CD4-positive, alpha-beta T cell treated with Interferon gamma for 1 hour (primary cell): ENCODE results near the gene SLCO2B1.

Experiments
- DNase-seq: peaks from one replicate; pipeline ENCODE4 v3.0.0-alpha.2; 2020

The SLCO2B1 gene

GRCh38 chr11:75195167-75195962 is 44.5 kb downstream of the SLCO2B1 start:
- DNase-seq: no peak

- DNase-seq: no peak
Measured at GRCh38 chr11:75196426-75196825, 45.5 kb downstream of the SLCO2B1 start.

- DNase-seq: no peak
Measured at GRCh38 chr11:75197512-75198277, 46.8 kb downstream of the SLCO2B1 start.

- no peak for DNase-seq
Measured at GRCh38 chr11:75198278-75198973, 47.5 kb downstream of the SLCO2B1 start.

- DNase-seq: no peak
Measured at GRCh38 chr11:75199412-75199955, 48.6 kb downstream of the SLCO2B1 start.

GRCh38 chr11:75200051-75200450 is 49.1 kb downstream of the SLCO2B1 start:
- no peak for DNase-seq

- no peak for DNase-seq
Measured at GRCh38 chr11:75200531-75200930, 49.6 kb downstream of the SLCO2B1 start.

- no peak for DNase-seq
Measured at GRCh38 chr11:75201771-75202170, 50.9 kb downstream of the SLCO2B1 start.

GRCh38 chr11:75202195-75202594 is 51.3 kb downstream of the SLCO2B1 start:
- no peak for DNase-seq

GRCh38 chr11:75203138-75203537 is 52.2 kb downstream of the SLCO2B1 start:
- no peak for DNase-seq

GRCh38 chr11:75203641-75204011 is 52.7 kb downstream of the SLCO2B1 start:
- DNase-seq: no peak

GRCh38 chr11:75204012-75204674 is 53.2 kb downstream of the SLCO2B1 start:
- DNase-seq: no peak

- peak; percentile 68 for DNase-seq
Measured at GRCh38 chr11:75204685-75205563, 54.0 kb downstream of the SLCO2B1 start.

- no peak for DNase-seq
Measured at GRCh38 chr11:75205564-75206020, 54.7 kb downstream of the SLCO2B1 start.

- no peak for DNase-seq
Measured at GRCh38 chr11:75208446-75208845, 57.5 kb downstream of the SLCO2B1 start.

GRCh38 chr11:75212411-75212810 is 61.5 kb downstream of the SLCO2B1 start:
- DNase-seq: no peak

GRCh38 chr11:75214411-75214821 is 63.5 kb downstream of the SLCO2B1 start:
- DNase-seq: peak; percentile 42

GRCh38 chr11:75214843-75215242 is 63.9 kb downstream of the SLCO2B1 start:
- DNase-seq: no peak

- DNase-seq: no peak
Measured at GRCh38 chr11:75219869-75220268, 69.0 kb downstream of the SLCO2B1 start.

GRCh38 chr11:75223954-75224643 is 73.2 kb downstream of the SLCO2B1 start:
- no peak for DNase-seq

- no peak for DNase-seq
Measured at GRCh38 chr11:75225794-75226193, 74.9 kb downstream of the SLCO2B1 start.
